ENCODE measurements around the gene LIPC. TPM values are rescaled to one million over a fixed set of nuclear protein-coding genes. Genes with fewer than 3 reads are reported as not detected.

Gene LIPC
- total and polyA plus RNA-seq, 2 of the 4 experiments (the other 2 are of a cell fraction): 0.07 TPM; not detected in 1

- intact Hi-C loops (cut with micrococcal nuclease): loop anchor here (2.0 to 10.0 kb wide), 4 partner anchors 27 to 197 kb away; no protein-coding TSS in a partner anchor
- Histone ChIP-seq H2BK15ac (ENCODE audit: low read depth, low read length) (peak overlapping the region; percentile 75; the same call in 1 of the 3 replicates), H3K79me1 (ENCODE audit: low read depth in 1 of 2, low read length in 2 of 2) (0 out of 4 replicates have a peak, but pooled peaks cover 0 to 11% of the 10 kb centered on the region in 2 experiments), H3K56ac (ENCODE audit: extremely low read depth, insufficient read depth, low read length) (no peak overlapping the region), H4K91ac (ENCODE audit: insufficient read depth, low read depth, low read length) (peak overlapping the region; percentile 65; the same call in 1 of the 2 replicates), H3K4me3 (ENCODE audit: insufficient read depth, low read depth, low read length) (no peak overlapping the region), H2BK120ac (ENCODE audit: low read depth, low read length) (peak overlapping the region; percentile 99; the same call in 1 of the 2 replicates), H3K9me1 (ENCODE audit: insufficient read depth, low read length) (peaks cover 32% of the 10 kb centered on the region), H3K27ac (ENCODE audit: insufficient read depth, low read length) (no peak overlapping the region), H3K9ac (ENCODE audit: low read depth, low read length) (no peak overlapping the region), H2AK5ac (ENCODE audit: low read depth, low read length) (peak overlapping the region; percentile 72), H4K20me1 (ENCODE audit: insufficient read depth, low read length) (no peaks in the 10 kb centered on the region), H3K23ac (ENCODE audit: low read depth, low read length) (peak overlapping the region; percentile 60; the same call in 1 of the 2 replicates), H2BK20ac (ENCODE audit: low read depth, low read length) (peak overlapping the region; percentile 76), H4K8ac (ENCODE audit: low read depth in 2 of 2, low read length in 2 of 2) (peak overlapping the region; percentile 58 to 75; a peak in 3 of 4 replicates), H3K14ac (replicated peaks; ENCODE audit: low read depth, low read length) (peak overlapping the region; percentile 57; the same call in 1 of the 2 replicates), H3K4me1 (ENCODE audit: control insufficient read depth, insufficient read depth, low read length) (peaks cover 25% of the 10 kb centered on the region), H4K5ac (ENCODE audit: low read depth, low read length) (peak overlapping the region; percentile 21; the same call in 1 of the 2 replicates), H2BK5ac (ENCODE audit: low read depth, low read length, poor library complexity, severe bottlenecking) (peak overlapping the region; percentile 17), H2AFZ (replicated peaks; ENCODE audit: low read length, poor library complexity) (no peak overlapping the region), H3K18ac (ENCODE audit: low read depth, low read length) (peak overlapping the region; percentile 53; the same call in 1 of the 2 replicates), H3K4ac (ENCODE audit: low read depth, low read length) (peak overlapping the region; percentile 78), H3K4me2 (ENCODE audit: low read depth, low read length) (no peak overlapping the region), H2AK9ac (replicated peaks; ENCODE audit: low read depth, low read length, poor library complexity) (no peak overlapping the region), H3K9me3 (ENCODE audit: control insufficient read depth, insufficient read depth, low read length) (no peaks in the 10 kb centered on the region), H3K27me3 (ENCODE audit: control insufficient read depth, insufficient read depth, low read length) (no peaks in the 10 kb centered on the region), H3K36me3 (ENCODE audit: control insufficient read depth, insufficient read depth, low read length) (no peaks in the 10 kb centered on the region)
- dilution Hi-C loops (cut with HindIII; ENCODE audit: low sequenced_read_pairs, unreplicated experiment): no loop called here
- in situ Hi-C loops (cut with MboI; ENCODE audit: low sequenced_read_pairs): no loop called here
- DNase-seq (no peak), ATAC-seq (ENCODE audit: low read depth) (no peak)
- BruUV-seq (replicated peaks): no TSS peak
- TF ChIP-seq ELK1 (IDR thresholded peaks at IDR 0.05; ENCODE audit: borderline replicate concordance, low read depth, low read length): no peak
- no peak for TF ChIP-seq USF2 (IDR thresholded peaks at IDR 0.05; ENCODE audit: low read depth, low read length)
- TF ChIP-seq NFE2L2 (IDR thresholded peaks at IDR 0.05; ENCODE audit: low read depth, low read length): no peak
- no peak for TF ChIP-seq RCOR1 (IDR thresholded peaks at IDR 0.05; ENCODE audit: insufficient replicate concordance, low read length)
- no peak for TF ChIP-seq MAFK (IDR thresholded peaks at IDR 0.05; ENCODE audit: low read depth, low read length)
- TF ChIP-seq MXI1 (IDR thresholded peaks at IDR 0.05; ENCODE audit: borderline replicate concordance, low read depth, low read length): no peak
- ChIA-PET CTCF (no interaction called here), POLR2A (ENCODE audit: unreplicated experiment) (no interaction called here)
- WGBS, 2 experiments (ENCODE audit: extremely low coverage in 2 of 2, insufficient read length in 1 of 2): no CpG with 5 or more reads among the region's 4 CpGs
These were observed 40.4 kb downstream of the LIPC start for GRCh38 chr15:58472221-58472620.

Data from IMR-90 (cell line).